ENCODE data around the gene KLHL2.
"Not testable (repeated sequence)": the region's sequence is repeated elsewhere in the genome, so short reads cannot be mapped to it uniquely, and the experiment has no call there.

The KLHL2 gene

GRCh38 chr4:165203541-165204461 is 3.6 kb upstream of the KLHL2 start:
- DNase-seq, result no peak

- DNase-seq, result peak; percentile 46
Observed at GRCh38 chr4:165204462-165204830, 2.9 kb upstream of the KLHL2 start.

- no peak for DNase-seq
Observed at GRCh38 chr4:165207016-165207430, 338 bp upstream of the KLHL2 start.

GRCh38 chr4:165208221-165208652 is 876 bp downstream of the KLHL2 start:
- DNase-seq, result no peak

- DNase-seq, result no peak
Observed at GRCh38 chr4:165208741-165209388, 1.5 kb downstream of the KLHL2 start.

- DNase-seq, result no peak
Observed at GRCh38 chr4:165209796-165210195, 2.4 kb downstream of the KLHL2 start.

- no peak for DNase-seq
Observed at GRCh38 chr4:165210566-165210965, 3.2 kb downstream of the KLHL2 start.

GRCh38 chr4:165212647-165213046 is 5.3 kb downstream of the KLHL2 start:
- DNase-seq, result not testable (repeated sequence)

GRCh38 chr4:165213404-165213803 is 6.0 kb downstream of the KLHL2 start:
- peak; percentile 45 for DNase-seq

- not testable (repeated sequence) for DNase-seq
Observed at GRCh38 chr4:165213991-165214709, 6.8 kb downstream of the KLHL2 start.

- DNase-seq, result peak; percentile 69
Observed at GRCh38 chr4:165215034-165215751, 7.8 kb downstream of the KLHL2 start.

- peak; percentile 44 for DNase-seq
Observed at GRCh38 chr4:165215761-165216487, 8.6 kb downstream of the KLHL2 start.

- no peak for DNase-seq
Observed at GRCh38 chr4:165217325-165217724, 10.0 kb downstream of the KLHL2 start.

GRCh38 chr4:165221306-165221705 is 13.9 kb downstream of the KLHL2 start:
- DNase-seq, result not testable (repeated sequence)

GRCh38 chr4:165221993-165222650 is 14.8 kb downstream of the KLHL2 start:
- DNase-seq, result not testable (repeated sequence)

GRCh38 chr4:165222651-165222994 is 15.3 kb downstream of the KLHL2 start:
- no peak for DNase-seq

GRCh38 chr4:165227401-165227800 is 20.0 kb downstream of the KLHL2 start:
- DNase-seq, result not testable (repeated sequence)

GRCh38 chr4:165229490-165230200 is 22.3 kb downstream of the KLHL2 start:
- DNase-seq, result not testable (repeated sequence)

GRCh38 chr4:165232623-165233433 is 25.5 kb downstream of the KLHL2 start:
- DNase-seq, result not testable (repeated sequence)

GRCh38 chr4:165234766-165235165 is 27.4 kb downstream of the KLHL2 start:
- no peak for DNase-seq
